ENCODE results near the gene FOXJ1.
"Not testable (repeated sequence)": the region's sequence is repeated elsewhere in the genome, so short reads cannot be mapped to it uniquely, and the experiment has no call there.

The FOXJ1 gene, protein sequence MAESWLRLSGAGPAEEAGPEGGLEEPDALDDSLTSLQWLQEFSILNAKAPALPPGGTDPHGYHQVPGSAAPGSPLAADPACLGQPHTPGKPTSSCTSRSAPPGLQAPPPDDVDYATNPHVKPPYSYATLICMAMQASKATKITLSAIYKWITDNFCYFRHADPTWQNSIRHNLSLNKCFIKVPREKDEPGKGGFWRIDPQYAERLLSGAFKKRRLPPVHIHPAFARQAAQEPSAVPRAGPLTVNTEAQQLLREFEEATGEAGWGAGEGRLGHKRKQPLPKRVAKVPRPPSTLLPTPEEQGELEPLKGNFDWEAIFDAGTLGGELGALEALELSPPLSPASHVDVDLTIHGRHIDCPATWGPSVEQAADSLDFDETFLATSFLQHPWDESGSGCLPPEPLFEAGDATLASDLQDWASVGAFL

DNA sequence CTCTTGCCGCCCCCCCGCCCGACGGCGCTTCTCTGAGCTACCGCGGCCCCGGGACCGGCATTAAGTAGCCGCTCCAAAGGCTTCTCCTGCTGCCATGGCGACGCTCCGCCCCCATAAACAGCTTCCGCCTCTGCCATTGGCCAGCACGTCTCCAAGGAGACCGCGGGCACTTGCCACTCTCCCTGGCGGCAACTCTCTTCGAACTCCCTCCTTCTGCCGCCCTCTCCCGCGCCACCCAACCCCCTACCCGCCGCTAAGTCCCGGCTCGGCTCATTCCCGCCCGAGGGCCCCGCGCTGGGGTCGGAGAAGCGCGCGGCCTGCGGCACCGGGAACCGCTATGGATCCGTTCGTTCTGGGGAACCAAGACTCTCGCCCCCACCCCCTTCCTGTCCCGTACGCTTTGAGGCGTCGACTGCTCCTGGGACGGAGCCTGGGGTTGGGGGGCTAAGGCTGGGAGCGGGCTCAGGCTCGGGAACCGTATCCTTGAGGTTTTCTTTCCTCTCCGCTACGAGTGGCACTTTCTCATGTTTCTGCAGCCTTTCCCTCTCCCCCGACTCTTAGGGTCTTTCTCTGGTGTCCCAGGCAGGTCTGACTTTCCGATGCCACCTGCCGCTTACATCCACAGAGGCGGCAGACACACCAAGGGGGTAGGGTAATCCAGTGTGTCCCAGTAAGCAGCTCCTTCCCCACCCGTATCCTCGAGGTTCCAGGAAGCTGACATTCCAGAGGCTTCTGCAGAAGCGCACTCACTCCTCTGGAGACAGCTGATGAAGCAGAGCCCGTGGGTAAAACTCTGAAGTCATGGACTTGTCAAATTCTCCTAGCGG, at the start of gene FOXJ1:
TSS of gene FOXJ1 (minus strand) at position 34 of the 827 bp plus-strand sequence. CDS start 850 bp downstream, outside the sequence.
- DNase-seq (ENCODE audit: low read depth in 2 of 2), result peak; percentile 81 to 90

DNA sequence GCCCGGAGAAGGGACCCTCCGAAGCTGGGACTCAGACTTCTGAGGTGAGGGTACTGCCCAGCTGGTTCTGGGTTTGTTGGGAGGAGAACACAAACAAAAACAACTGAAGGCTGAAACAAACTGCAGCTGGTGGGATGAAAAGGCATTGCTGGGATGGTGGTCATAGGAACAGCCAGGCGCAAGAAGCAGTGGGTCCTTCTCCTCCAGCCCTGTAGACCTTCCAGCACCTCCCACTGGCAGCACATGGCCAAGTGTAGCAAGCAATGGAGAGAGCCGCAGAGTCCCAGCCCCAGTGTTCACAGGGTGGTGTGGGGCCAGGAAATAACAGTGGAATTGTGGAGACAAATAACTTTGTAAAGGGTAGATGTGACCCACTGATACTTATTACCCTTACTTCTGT, 48.7 kb upstream of the FOXJ1 start:
- no peak for DNase-seq (ENCODE audit: low read depth in 2 of 2)

DNA sequence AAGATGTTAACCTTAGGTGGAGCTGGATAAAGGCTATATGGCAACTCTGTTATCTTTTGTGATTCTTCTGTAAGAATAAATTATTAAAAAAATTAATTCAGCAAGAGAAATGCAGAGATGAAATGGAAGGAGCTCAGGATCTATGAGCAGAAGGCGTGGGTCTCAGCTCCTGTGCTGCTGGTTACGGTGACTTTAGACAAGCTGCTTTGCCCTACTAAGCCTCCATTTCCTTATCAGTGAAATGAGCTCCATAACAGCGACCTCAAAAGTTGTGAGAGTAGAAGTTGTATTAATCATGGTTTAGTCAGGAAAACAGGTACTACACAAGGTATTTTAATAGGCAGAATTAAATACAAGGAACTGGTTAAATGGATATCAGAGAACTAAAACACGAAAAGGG, 48.2 kb upstream of the FOXJ1 start:
- no peak for DNase-seq (ENCODE audit: low read depth in 2 of 2)

DNA sequence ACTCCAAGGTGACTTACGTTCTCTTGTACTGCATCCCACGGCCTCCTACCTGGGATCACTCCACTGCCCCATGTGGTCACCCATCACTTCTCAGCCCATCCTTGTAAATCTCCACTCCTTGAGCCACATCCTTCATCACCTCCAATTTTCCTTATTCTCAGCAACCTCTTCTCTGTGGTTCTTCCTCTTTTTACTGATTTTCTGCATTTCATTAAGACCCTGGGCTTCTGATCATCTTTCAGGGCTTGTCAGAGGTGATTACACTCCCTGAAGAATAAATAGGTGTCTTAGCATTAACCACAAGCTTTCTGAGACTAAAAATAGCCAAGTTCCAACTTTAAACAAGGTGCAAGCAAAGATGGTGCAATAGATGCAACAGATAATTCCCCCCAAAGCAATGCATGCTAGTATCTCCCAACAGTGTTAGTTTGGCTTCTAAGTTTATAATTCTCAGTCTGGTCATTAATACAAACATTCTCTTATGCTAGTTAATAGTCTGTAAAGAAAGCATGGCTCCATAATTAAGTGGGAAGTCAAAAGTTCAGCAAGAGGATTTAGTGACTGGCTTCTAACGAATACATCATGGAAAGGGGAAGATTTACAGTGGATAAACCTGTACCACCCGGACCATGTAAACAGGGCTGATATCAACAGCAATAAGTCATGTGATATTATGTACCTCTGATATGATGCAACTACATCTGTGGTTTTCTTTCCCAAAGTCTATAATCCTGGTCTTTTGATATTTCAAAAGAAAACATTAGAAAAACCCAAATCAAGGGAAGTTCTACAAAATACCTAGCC, 47.4 kb upstream of the FOXJ1 start:
- DNase-seq (ENCODE audit: low read depth in 2 of 2), result no peak

DNA sequence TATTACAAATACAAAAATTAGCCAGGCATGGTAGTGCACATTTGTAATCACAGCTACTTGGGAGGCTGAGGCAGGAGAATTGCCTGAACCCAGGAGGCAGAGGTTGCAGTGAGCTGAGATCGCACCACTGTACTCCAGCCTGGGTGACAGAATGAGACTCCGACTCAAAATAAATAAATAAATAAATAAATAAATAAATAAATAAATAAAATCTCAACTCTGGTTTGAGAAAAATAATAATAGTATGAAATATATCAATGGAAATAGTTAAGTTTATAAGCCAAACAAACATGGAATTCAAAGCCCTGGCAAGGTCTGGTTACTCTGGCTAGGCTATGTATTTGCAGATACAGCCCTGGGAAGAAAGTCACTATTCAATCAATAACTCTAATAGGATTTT, 45.7 kb upstream of the FOXJ1 start:
- DNase-seq (ENCODE audit: low read depth in 2 of 2), result not testable (repeated sequence)

DNA sequence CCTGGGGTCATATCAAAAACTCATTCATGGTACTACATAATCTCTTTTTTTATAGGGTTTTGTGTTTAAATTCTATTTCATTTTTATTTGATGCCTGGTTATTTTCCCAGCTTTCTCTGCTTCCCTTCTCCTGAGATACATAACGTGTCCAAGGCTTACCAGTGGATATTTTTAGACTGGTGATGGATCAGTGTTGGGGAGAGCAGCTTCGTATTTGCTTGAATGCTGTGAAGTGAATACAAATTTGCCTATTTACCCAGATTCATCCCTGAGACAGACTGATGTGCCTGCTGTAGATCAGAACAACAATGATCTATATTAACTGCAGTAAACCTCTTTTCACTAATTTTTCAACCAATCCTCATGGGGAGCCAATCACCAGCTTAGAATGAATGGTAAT, 43.2 kb upstream of the FOXJ1 start:
- DNase-seq (ENCODE audit: low read depth in 2 of 2), result no peak

DNA sequence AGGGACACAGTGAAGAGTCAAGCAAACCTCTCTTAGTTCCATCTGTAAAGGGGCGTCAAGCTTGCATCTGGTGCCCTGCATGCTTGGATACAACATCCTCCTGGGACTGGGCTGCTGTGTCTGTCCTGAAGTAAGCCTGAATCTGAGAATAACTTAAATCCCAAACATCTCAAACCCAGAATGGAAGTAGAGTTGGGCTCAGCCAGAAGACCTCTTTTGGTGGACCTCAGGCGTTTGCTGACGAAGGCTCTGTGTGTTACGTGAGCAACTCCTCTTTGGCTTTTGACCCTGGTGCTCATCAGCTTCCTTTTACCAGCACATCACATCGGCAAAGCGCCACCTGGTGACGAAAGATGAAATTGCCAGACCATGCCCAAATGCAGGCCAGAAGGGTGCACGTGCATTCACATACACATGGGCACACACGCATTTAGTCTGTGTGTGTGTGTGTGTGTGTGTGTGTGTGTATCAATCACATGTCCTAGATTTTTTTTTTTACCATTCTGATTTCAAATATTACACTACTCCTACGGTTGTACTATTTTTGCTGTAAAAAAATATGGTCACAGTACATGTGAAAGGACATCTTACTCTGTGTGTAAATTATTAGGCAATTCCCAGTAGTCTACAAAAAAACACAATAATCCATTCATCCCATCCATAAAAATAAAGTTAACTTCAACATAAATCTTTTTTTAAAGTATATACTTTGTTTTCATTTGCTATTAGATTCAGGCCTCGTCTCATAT, 41.1 kb upstream of the FOXJ1 start:
- DNase-seq (ENCODE audit: low read depth in 2 of 2), result peak; percentile 91 to 93

DNA sequence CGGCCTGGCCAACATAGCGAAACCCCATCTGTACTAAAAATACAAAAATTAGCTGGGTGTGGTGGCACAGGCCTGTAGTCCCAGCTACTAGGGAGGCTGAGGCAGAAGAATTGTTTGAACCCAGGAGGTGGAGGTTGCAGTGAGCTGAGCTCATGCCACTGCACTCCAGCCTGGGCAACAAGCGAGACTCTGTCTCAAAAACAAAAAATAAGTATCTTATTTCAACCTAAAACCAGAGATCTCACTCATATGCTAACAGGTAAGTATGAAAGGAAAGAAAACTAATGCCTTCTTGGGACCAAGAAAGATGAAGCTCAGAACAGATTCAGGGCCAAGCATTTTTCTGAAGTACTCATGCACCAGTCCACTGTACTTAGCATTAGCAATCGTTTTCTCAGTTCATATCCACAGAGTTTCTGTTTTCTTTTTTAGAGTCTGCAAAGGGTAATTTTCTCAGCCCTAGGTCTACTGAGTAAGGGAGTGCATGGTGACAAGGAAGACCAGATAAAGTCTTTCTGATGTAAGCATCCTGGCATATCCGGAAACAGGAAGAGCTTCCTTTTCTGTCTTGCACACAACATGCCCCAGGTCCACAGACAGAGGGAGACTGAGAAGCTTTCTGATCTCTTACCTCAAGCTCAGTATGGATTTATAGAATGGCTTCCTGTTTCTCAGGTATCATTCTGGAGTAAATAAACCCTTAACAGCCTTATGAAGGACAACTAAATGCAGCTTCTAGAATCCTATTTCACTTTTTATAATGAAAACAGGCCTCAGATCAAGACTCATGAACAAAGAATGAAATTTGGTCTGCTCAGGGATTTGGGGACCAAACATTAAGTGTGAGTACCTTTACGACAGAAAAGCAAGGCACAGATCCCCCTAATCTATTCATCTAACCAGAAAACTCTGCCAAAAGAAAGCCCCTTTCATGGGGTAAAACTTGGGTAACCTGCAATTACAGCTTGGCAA, 38.7 kb upstream of the FOXJ1 start:
- no peak for DNase-seq (ENCODE audit: low read depth in 2 of 2)

DNA sequence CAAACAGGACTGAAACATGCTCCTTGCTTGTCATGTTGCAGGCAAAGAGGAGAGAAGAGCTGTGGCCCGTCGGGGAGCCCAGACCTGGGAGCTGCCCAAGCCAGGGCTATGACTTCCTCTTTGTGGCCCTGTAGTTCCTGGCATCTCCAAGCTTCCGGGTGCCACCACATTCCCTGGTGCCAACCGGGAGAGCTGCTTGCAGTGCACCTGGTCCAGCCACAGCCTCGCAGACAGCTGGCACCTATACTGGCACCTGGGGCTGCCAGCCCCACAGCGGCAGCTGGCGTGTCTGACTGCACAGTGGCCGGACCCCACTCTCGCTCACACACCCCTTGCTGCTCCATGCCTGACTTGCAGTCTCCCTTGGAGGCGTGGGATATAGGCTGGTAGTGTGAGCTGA, 37.1 kb upstream of the FOXJ1 start:
- DNase-seq (ENCODE audit: low read depth in 2 of 2), result no peak

DNA sequence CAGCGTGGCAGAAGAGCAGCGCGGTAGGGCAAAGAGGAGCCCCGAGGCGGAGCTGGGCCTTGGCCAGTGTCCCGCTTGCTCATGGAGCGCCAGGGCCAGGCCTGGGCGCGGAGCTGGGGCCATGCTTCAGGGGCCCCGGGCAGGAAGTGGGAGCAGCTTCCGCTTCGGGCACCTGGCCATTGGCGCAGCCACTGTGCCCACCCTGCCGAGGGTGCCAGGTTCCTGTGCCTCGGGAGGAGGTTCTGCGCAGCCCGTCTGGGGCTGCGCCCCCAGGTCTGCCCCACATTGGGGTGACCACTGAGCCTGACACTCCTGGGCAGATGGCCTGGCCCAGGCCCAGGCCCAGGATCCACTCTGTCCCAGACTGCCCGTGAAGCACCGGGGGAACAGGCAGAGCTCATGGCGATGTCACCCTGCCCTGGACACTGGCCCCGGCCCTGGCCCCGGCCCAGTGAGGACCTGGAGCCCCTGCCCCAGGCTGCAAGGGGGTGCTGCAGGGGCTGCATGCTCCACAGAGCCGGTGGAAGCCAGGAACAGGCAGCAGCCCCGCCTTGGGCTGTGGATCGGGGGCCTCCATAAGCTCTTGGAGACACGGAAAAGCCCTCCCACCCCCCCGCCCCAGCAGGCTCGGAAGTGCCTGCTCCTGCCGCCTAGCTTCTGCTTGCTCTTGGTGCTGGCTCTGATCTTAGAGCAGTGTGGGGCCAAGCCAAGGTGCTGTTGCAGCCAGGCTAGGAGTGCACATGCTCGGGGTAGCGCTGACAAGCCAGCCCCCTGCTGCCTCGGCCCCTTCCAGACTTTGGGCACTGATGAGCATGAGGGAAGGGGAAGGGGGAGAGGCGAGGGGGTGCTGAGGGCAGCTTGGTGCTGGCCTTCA, 35.9 kb upstream of the FOXJ1 start:
- DNase-seq (ENCODE audit: low read depth in 2 of 2), result no peak

DNA sequence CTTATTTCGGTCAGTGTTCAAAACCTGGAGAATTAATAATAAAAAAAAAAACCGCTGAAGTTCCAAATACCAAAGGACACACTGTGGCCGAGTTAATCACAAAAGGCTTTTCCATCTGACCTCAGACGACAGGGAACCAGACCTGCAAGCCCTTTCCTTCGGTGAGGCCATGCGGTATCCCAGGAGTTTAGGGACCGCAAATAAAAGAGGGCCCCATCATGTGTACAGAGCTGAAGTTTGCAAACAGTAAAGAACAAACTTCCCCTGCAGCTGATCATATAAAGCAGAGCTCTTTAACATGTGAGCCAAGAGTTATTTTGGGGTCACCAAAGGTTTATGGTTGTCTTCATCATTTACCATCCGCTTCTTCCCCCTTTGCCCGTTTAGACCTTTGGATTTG, 33.0 kb upstream of the FOXJ1 start:
- DNase-seq (ENCODE audit: low read depth in 2 of 2), result no peak

DNA sequence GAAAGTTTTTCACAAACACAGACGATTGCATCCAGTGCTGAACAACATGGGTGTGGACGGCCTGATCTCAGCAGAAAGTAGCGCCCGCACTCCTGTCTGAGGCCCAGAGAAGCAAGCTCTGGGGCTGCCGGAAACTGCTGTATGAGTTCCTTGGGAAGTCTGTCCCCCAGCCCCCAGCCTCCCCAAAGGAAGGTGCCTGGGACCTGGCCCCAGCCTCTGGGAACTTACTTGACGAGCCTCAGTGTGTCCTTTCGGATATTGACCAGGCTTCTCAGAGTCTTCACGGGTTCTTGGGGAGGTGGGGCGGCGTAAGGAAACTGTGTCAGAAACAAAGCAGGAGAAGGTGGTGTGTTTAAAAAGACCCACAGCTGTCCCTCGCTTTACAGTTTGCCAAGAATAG, 32.4 kb upstream of the FOXJ1 start:
- no peak for DNase-seq (ENCODE audit: low read depth in 2 of 2)

DNA sequence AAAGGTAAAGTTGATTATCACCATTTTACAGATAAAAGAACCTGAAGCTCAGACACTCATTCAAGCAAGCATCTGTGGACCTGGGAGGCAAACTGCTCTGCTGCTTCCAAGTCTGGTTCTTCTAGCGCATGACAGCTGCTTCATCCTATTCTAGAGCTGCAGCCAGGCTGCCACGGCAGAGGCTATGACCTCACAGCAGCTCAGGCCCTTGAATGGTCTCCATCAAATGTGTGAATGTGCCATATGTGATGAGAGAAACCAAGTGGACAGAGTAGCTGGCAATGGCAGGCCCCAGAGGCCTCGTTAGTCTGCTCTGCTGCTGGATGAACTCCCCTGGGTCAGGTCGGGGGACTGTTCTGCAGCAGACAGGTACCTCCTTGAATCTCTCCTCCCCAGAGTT, 30.7 kb upstream of the FOXJ1 start:
- no peak for DNase-seq (ENCODE audit: low read depth in 2 of 2)

DNA sequence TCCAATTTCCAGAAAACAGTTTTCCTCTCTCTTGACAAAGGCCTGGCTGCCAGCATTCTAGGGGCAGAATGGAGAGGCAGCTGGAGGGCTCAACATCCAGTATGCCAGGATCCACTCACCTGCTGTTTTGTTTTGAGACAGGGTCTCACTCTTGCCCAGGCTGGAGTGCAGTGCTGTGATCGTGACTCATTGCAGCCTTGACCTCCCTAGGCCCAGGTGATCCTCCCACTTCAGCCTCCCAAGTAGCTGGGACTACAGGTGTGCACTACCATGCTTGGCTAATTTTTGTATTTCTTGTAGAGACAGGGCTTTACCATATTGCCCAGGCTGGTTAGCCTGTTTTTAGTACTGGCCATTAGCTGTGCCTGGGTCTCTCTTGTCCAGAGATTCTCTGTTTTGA, 29.1 kb upstream of the FOXJ1 start:
- no peak for DNase-seq (ENCODE audit: low read depth in 2 of 2)

DNA sequence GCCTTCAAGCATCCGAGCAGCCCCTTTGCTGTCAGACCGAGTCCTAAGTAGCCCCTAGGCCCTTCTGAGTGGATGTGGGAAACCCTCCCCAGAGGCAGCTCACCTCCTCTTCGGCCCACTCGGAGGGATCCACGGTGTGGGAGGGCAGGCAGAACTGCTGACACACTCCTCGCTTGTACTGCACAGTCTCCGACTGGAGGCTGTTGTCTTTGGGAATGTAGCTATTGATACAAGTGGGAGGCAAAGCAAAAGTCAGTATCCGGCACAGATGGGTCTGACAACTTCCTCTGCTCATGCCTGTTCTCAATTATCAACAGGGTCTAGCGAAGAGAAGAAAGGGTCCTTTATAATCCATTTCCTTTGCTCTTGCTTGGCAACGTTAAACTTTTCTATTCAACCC, 25.9 kb upstream of the FOXJ1 start:
- DNase-seq (ENCODE audit: low read depth in 2 of 2), result no peak

DNA sequence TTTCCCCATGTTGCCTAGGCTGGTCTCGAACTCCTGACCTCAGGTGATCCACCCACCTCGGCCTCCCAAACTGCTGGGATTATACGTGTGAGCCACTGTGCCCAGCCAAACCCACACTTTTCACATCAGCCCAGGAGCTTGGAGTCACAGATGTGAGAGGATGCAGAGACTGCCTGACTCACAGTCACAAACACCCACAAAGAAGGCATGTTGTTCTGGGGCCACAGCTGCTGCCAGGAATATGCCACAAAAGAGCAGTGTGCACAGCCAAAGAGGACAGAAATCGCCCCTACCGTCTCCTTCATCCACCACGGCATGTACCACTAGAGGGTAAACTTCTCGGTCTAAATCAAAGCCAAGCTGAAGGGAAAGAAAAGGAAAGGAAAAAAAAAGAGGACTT, 25.1 kb upstream of the FOXJ1 start:
- no peak for DNase-seq (ENCODE audit: low read depth in 2 of 2)

DNA sequence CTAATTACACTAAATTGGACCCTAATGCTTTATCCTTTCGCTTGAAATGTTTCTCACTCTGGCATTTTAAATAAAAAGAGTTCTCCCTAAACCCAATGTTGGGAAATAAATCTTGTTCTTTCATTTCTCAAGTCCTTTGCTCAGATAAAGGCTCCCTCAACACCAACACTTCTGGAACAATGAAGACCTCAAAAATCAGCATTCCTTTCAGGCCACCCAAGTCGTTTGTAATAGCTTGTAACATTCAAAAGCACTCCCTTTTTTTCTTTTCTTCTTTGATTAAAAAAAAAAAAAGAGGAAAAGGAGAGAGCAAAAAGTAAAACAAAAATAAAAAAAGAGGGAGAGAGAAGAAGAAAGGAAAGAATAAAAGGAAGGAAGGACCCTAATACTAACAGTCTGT, 23.3 kb upstream of the FOXJ1 start:
- no peak for DNase-seq (ENCODE audit: low read depth in 2 of 2)

DNA sequence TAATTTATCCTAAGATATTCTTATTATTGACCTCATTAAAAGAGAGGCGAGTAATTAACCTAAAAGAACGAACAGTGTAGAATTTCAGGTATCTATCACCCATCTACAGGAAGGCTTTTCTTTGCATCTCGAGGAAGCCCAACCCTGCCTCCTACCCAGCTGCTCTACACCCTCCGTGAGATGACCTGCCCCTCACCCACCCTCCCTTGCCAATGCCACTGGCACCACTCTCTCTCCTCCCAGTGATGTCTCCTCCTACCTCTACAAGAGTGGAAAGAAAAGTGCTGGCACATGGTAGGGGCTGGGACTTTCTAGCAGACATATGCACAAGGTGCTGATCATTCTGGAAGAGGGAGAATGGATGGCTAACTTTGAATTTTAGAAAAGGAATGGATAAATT, 22.9 kb upstream of the FOXJ1 start:
- DNase-seq (ENCODE audit: low read depth in 2 of 2), result no peak

DNA sequence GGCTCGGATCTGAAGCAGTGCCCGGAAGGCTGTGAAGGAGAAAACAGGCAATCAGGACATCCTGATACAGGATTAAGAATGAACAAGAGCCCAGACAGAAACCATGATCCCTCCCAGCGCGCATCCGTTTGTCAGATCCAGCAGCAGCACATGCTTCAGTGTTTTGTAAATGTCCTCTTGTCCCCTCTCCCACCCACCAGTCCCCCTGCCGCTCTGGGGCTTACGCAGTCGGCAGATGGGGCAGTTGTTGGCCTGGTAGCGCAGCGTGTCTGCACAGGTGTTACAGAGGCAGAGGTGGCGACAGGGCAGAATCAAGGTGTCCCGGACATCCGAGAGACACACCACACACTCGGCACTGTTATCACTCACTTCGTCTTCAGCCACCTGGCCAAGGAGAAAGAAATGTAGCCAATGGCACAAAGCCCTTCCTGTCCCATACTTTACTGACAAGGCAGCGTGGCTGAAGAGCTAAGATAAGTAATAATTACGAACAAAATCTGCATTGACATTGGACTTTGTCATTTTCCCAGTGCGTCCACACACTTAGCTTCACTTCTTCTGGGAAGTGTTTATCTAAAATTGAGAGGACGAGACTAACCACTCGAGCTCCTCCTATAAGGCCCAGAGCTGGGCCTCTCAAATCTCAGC, 20.7 kb upstream of the FOXJ1 start:
- no peak for DNase-seq (ENCODE audit: low read depth in 2 of 2)

Data from stimulated activated CD8-positive, alpha-beta memory T cell treated with anti-CD3 and anti-CD28 coated beads, Interleukin-7, amount 100 ng/mL, for 1 hour (primary cell).